ENCODE measurements around the gene LRBA. TPM values are rescaled to one million over a fixed set of nuclear protein-coding genes. Genes with fewer than 3 reads are reported as not detected.

Gene LRBA
- total RNA-seq, 1 donor from 2014 or later: 54.0 TPM

DNA sequence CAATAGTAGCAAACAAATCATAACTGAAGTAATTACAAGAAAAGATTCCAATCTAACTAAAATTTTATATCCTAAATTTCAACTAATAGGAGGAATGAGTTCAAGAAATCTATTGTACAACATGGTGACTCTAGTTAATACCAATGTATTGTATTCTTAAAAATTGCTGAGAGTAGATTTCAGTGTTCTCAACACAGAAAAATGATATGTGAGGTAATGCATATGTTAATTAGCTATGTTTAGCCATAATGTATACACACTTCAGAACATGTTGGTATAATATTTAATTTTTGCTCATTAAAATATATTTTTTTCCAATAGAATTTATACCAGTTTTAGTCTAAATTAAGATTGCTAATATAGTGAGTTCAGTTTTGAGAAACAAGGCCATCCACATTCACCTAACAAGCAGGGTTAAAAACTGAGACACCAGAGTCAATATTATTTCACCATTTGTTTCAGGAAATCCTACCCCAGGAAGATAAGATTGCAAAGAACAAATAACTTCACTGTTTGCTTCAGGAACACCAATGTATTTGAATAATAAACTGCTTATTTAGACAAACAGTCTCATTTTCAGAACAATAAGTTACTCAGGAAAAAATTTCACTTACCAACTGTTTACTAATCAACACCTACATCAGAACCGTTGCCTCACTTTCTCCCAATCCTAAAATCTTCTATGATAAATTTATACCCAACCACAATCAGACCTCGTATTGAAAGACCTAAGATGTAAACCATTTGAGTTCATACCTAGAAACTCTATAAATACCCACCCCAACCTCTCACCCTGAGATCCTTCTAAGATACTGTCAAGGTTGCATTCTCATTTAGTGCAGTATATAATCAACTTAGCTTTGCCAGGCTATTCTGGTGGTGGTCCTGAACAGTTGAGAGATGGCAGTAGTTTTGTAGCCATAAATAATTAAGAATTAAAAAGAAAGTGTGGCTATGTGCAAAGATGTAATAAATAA, 300.3 kb downstream of the LRBA start:
- Mint-ChIP-seq H3K4me1 (no peaks in the 10 kb centered on the region), H3K4me3 (no peak overlapping the region), H3K36me3 (ENCODE audit: low read depth) (no peaks in the 10 kb centered on the region), H3K9me3 (no peaks in the 10 kb centered on the region), H3K27me3 (no peaks in the 10 kb centered on the region), H3K27ac (no peak overlapping the region)
- no peak for DNase-seq
- intact Hi-C loops (cut with micrococcal nuclease): no loop called here

DNA sequence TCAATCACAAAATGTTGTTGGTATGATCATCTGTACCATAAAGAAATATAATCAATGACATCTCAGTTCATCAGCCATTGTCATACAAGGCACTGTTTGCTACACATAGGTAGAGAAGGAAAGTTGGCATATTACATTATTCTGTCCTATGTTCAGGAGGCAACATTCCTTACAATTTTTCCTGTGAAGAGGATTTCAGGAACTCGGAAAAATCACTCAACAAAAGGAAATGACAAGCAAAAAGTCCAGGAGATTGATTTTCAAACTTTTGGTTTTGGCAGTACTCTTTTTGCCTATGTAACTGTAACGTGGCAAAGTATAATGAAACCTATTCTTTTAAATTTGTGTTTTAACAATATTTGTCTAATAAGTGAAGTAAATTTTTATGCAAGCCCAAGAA, 301.8 kb downstream of the LRBA start:
- no peaks in the 10 kb centered on the region for H3K9me3 Mint-ChIP-seq
- DNase-seq: no peak
- no peak overlapping the region for H3K27ac Mint-ChIP-seq
- intact Hi-C loops (cut with micrococcal nuclease): no loop called here
- no peaks in the 10 kb centered on the region for H3K27me3 Mint-ChIP-seq
- H3K4me1 Mint-ChIP-seq: no peaks in the 10 kb centered on the region
- H3K4me3 Mint-ChIP-seq: no peak overlapping the region
- H3K36me3 Mint-ChIP-seq (ENCODE audit: low read depth): no peaks in the 10 kb centered on the region

DNA sequence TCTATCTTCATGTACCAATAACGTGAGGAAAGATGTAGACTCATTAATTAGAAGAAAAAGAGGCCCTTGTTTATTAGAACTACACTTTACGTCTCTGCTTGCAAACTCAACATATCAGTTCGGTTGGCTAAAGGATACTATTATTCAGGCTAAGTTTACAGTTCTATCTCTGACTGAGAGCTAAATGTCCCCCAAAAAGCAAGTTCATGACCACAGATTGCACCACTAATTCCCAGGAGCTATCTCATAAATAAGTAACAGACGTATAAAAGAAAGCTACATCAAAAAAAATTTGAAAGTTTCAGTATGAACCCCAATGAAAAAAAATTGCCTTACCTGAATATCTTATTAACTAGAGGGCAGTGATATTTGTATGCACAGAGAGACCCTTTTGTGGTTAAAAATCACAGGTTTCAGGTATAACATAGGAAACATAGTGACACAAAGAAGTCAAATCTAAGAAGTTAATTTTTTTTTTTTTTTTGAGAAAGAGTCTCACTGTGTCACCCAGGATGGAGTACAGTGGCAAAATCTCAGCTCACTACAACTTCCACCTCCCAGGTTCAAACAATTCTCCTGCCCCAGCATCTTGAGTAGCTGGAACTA, 304.2 kb downstream of the LRBA start:
- intact Hi-C loops (cut with micrococcal nuclease): no loop called here
- no peak overlapping the region for H3K27ac Mint-ChIP-seq
- no peak for DNase-seq
- H3K36me3 Mint-ChIP-seq (ENCODE audit: low read depth): no peaks in the 10 kb centered on the region
- H3K9me3 Mint-ChIP-seq: no peaks in the 10 kb centered on the region
- H3K27me3 Mint-ChIP-seq: no peaks in the 10 kb centered on the region
- no peaks in the 10 kb centered on the region for H3K4me1 Mint-ChIP-seq
- no peak overlapping the region for H3K4me3 Mint-ChIP-seq

DNA sequence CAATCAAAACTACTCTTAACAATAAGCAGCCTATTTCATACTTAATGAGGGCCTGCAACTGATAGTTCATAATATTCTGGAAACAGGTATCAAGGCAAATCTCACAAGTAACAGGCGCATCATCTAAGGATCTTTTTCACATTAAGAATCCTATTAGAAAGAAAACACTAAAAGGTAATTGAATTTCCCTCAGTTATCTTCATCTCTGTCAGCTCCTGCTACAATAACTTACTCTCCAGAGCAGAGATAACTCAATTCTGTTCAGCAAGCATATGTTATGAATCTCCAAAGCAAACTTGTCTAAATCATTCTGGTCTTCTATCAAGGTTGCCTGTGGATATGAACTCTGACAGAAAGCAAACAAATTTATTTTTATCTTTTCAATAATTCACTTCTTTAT, 307.1 kb downstream of the LRBA start:
- no peak overlapping the region for H3K27ac Mint-ChIP-seq
- H3K4me1 Mint-ChIP-seq: no peaks in the 10 kb centered on the region
- H3K4me3 Mint-ChIP-seq: no peak overlapping the region
- intact Hi-C loops (cut with micrococcal nuclease): no loop called here
- H3K27me3 Mint-ChIP-seq: no peaks in the 10 kb centered on the region
- H3K9me3 Mint-ChIP-seq: no peaks in the 10 kb centered on the region
- no peaks in the 10 kb centered on the region for H3K36me3 Mint-ChIP-seq (ENCODE audit: low read depth)
- no peak for DNase-seq

DNA sequence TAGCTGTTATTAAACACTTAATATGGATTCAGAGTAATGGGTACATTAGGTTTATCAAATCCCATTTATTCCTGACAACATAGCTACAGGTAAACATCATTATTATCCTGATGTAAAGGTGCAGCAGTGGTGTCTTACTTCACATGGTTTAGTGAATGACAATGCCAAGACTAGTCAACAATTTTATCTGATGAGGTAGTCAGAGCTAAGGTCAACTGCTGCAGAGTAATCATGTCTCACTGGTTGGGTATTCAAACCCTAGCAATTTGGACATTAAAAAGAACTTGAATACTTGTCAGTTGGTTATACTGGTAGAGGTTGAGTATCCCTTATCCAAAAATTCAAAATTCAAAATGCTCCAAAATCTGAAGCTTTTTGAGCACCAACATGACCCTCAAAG, 315.5 kb downstream of the LRBA start:
- DNase-seq: no peak
- Mint-ChIP-seq H3K4me3 (no peak overlapping the region), H3K36me3 (ENCODE audit: low read depth) (peaks cover 5% of the 10 kb centered on the region), H3K27ac (no peak overlapping the region), H3K4me1 (no peaks in the 10 kb centered on the region), H3K27me3 (no peaks in the 10 kb centered on the region), H3K9me3 (no peaks in the 10 kb centered on the region)
- intact Hi-C loops (cut with micrococcal nuclease): no loop called here

DNA sequence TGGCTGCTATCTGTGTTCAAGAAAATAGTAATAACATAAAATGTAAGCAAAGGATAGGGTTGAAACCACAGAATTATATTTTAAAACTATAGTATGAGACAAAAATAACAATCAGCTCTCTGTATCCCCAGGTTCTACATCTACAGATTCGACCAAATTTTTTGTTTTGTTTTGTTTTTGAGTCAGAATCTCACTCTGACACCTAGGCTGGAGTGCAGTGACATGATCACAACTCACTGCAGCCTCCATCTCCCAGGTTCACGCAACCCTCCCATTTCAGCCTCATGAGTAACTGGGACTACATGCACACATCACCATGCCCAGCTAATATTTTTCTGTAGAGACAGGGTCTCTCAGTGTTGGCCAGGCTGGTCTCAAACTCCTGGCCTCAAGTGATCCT, 319.9 kb downstream of the LRBA start:
- Mint-ChIP-seq H3K27me3 (no peaks in the 10 kb centered on the region), H3K9me3 (no peaks in the 10 kb centered on the region), H3K4me1 (peaks cover 1% of the 10 kb centered on the region), H3K36me3 (ENCODE audit: low read depth) (peaks cover 9% of the 10 kb centered on the region), H3K4me3 (no peak overlapping the region), H3K27ac (no peak overlapping the region)
- intact Hi-C loops (cut with micrococcal nuclease): no loop called here
- DNase-seq: no peak

DNA sequence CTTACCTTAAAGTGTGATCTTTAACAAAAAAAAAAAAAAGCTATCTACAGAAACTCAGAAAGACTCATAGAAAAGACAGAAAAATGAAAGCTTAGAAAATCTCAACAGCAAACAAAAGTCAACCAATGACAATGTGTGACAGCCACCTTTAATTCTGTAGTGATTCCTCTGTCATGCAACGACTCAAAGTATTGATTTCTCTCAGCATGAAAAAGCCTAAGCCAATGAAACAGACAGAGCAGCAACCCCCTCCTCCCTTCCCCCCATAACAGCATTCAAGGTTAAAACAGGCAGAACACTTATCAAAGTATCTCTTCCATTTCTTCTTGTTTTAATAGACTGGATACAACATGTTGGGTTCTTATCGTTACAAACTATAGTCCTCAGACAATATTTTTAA, 320.6 kb downstream of the LRBA start:
- no peaks in the 10 kb centered on the region for H3K9me3 Mint-ChIP-seq
- H3K27me3 Mint-ChIP-seq: no peaks in the 10 kb centered on the region
- H3K36me3 Mint-ChIP-seq (ENCODE audit: low read depth): peaks cover 9% of the 10 kb centered on the region
- no peak overlapping the region for H3K4me3 Mint-ChIP-seq
- H3K4me1 Mint-ChIP-seq: peaks cover 1% of the 10 kb centered on the region
- no peak for DNase-seq
- H3K27ac Mint-ChIP-seq: no peak overlapping the region
- intact Hi-C loops (cut with micrococcal nuclease): no loop called here

DNA sequence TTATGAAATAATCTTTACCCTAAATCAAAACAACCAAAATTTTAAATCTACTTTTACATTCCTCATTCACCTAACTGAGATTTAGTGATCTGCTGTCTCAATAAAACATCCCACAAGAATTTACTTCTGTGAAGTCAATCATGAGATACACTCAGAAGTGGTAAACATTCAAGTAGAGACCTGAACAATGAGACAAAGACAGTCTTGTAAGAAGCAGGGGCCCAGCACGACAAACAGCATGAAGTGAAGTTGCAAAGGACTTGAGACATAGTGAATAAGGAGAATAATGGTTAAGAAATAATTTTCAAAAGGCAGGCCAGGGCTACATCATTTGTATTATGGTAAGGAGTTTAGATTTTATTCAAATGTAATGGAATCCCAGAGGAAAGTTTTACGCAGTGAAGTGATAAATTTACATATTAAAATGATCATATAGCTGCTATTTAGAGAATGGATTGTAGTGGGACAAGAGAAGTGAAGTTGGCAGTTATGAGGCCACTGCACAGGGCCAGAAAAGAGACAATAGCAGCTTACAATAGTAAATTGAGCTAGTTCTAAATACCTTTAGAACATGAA, 331.2 kb downstream of the LRBA start:
- Mint-ChIP-seq H3K4me3 (no peak overlapping the region), H3K36me3 (ENCODE audit: low read depth) (peaks cover 5% of the 10 kb centered on the region), H3K27ac (no peak overlapping the region), H3K9me3 (no peaks in the 10 kb centered on the region), H3K27me3 (no peaks in the 10 kb centered on the region), H3K4me1 (no peaks in the 10 kb centered on the region)
- DNase-seq: no peak
- intact Hi-C loops (cut with micrococcal nuclease): no loop called here

DNA sequence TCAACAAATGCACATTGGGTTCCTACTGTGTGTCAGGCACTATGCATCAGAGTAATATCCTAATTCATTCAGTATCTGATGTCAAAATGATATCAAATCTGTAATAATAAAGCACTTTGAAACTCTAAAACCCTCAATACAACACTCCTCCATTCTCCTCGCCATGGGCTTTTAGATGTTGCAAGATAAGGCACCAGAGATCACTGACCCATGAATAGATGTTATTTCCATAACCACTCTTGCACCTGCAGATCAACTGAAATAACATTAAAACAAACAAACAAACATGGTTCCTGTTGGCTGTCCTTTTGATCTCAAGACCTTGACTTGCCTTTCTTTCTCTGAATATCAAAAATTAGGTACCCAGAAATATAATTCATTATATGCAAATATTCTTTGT, 333.0 kb downstream of the LRBA start:
- no peak overlapping the region for H3K4me3 Mint-ChIP-seq

DNA sequence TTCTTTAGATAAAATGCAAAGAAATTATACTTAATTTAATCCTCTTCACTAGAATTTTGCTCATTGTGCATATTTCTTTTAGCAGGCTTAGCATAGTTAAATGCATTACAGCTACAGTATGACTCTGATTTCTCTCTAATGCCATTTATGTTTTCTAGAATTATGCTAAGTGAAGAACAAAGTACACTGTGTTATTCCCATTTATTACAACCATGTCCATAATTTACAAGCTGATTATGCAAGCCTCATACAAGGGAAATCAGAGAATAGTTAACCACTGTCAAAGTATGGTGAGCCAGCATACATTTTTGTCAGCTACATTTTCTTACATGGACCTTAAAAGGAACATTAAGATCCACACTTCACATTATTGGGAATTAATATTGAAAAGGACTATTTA, 334.0 kb downstream of the LRBA start:
- Mint-ChIP-seq H3K27me3 (no peaks in the 10 kb centered on the region), H3K27ac (no peak overlapping the region), H3K4me1 (no peaks in the 10 kb centered on the region), H3K9me3 (no peaks in the 10 kb centered on the region), H3K36me3 (ENCODE audit: low read depth) (peaks cover 5% of the 10 kb centered on the region), H3K4me3 (no peak overlapping the region)
- DNase-seq: no peak
- intact Hi-C loops (cut with micrococcal nuclease): no loop called here

More for the DNA sequence above, 333.0 kb downstream of the LRBA start:
- no peak overlapping the region for H3K27ac Mint-ChIP-seq
- peaks cover 5% of the 10 kb centered on the region for H3K36me3 Mint-ChIP-seq (ENCODE audit: low read depth)
- no peaks in the 10 kb centered on the region for H3K9me3 Mint-ChIP-seq
- no peak for DNase-seq
- no peaks in the 10 kb centered on the region for H3K27me3 Mint-ChIP-seq
- intact Hi-C loops (cut with micrococcal nuclease): no loop called here
- no peaks in the 10 kb centered on the region for H3K4me1 Mint-ChIP-seq

DNA sequence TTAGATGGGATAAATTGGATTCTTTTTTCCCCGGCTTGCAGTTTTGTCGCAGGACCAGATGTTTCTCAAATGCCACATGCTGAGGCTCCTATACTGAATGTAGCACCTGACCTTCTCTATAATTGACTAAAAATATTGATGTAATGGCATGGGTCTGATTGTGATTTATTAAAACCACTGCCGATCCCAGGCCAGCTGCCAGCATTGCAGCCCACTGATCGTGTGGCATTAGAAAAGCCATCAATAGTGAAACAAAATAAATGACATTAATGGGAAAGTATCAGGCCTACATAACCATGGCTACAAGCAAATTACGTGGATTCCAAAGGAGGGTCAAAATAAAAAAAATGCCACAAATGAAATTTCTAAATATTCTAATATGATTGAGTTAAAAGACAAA, 334.4 kb downstream of the LRBA start:
- no peak overlapping the region for H3K27ac Mint-ChIP-seq

DNA sequence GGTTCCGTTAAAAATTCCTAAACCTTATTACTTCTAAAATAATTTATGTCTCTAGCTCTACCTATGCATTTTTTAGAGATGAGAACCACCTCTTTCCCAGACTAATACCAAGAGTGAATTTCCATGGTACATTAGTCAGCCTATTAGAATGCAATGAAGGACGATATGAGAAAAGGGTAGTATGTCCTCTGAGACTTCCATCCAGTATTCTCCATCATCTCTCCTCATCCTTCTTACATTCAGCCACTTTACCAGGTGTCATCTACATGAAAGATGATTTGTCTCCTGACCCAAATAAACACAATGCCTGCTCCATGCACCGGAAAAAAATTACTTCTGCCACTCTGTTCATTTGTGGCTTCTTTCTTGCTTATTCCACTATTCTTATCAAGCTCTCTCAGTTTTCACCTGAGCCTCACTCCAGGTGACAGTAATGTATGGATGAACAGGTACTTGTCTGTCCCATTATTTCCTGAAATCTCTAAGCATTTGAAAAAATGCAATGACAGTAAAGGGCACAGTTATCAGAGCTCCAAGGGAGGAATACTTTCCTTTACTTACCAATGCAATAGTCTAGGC, 335.2 kb downstream of the LRBA start:
- DNase-seq: no peak
- peaks cover 5% of the 10 kb centered on the region for H3K36me3 Mint-ChIP-seq (ENCODE audit: low read depth)
- no peaks in the 10 kb centered on the region for H3K9me3 Mint-ChIP-seq
- H3K4me1 Mint-ChIP-seq: no peaks in the 10 kb centered on the region
- intact Hi-C loops (cut with micrococcal nuclease): no loop called here
- H3K27me3 Mint-ChIP-seq: no peaks in the 10 kb centered on the region
- no peak overlapping the region for H3K27ac Mint-ChIP-seq
- H3K4me3 Mint-ChIP-seq: no peak overlapping the region

More for the DNA sequence above, 334.4 kb downstream of the LRBA start:
- Mint-ChIP-seq H3K9me3 (no peaks in the 10 kb centered on the region), H3K4me1 (no peaks in the 10 kb centered on the region), H3K36me3 (ENCODE audit: low read depth) (peaks cover 5% of the 10 kb centered on the region), H3K27me3 (no peaks in the 10 kb centered on the region), H3K4me3 (no peak overlapping the region)
- intact Hi-C loops (cut with micrococcal nuclease): no loop called here
- no peak for DNase-seq

DNA sequence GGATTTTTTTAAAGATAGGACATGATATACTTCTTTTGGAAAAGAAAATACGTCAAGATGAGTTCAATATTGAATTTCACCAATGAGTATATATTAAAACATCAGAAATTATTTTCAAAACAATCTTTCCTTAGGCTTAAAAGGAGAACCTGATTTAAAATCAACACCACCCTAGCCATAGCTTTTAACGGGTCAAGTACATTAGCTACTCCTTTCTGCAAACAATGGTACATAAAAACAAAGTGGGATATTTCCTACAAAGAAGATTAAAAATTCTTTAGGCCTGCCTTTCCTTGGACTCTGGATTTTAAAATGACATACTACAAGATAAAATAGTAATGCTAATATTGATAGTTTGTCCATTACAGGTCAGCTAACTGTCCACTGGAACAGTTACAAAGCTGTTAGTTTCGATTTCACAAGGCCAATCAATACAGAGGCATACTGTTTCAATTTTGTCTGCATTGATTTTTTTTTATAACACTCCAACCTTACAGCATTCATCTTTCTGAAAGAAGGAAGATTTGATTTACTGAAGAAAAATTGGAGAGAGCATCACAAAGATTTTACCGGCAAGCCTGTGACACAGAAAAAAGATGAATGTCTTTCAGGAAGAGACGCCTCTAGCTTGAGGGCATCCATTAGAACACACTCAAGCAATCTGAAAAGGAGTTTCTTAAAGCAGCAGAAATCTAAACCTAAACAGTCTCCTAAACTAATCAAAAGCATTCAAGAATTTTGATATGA, 335.9 kb downstream of the LRBA start:
- Mint-ChIP-seq H3K9me3 (no peaks in the 10 kb centered on the region), H3K27me3 (no peaks in the 10 kb centered on the region), H3K36me3 (ENCODE audit: low read depth) (peaks cover 5% of the 10 kb centered on the region), H3K27ac (no peak overlapping the region), H3K4me1 (no peaks in the 10 kb centered on the region), H3K4me3 (no peak overlapping the region)
- DNase-seq: no peak
- intact Hi-C loops (cut with micrococcal nuclease): no loop called here
